ENCODE measurements around the gene SVIL. TPM values are rescaled to one million over a fixed set of nuclear protein-coding genes. Genes with fewer than 3 reads are reported as not detected.
"Not testable (repeated sequence)": the region's sequence is repeated elsewhere in the genome, so short reads cannot be mapped to it uniquely, and the experiment has no call there.

SVIL gene
- total and polyA plus RNA-seq, 9 donors = 129 to 229 (median 173) TPM

GRCh38 chr10:29590915-29591650 is 43.7 kb downstream of the SVIL start:
- no peak overlapping the region for H3K4me3 ChIP-seq (ENCODE audit: low read length)

GRCh38 chr10:29588629-29589421 is 45.9 kb downstream of the SVIL start:
- Histone ChIP-seq H3K9me3 (replicated peaks; ENCODE audit: control insufficient read depth, low read depth, low read length) (no peaks in the 10 kb centered on the region), H3K36me3 (ENCODE audit: control insufficient read depth, insufficient read depth, low read length) (peaks cover 12% of the 10 kb centered on the region), H3K27ac (ENCODE audit: low read length) (peak overlapping the region; percentile 37), H3K4me1 (ENCODE audit: control insufficient read depth, insufficient read depth, low read length) (peaks cover 42% of the 10 kb centered on the region), H3K4me3 (ENCODE audit: low read length) (no peak overlapping the region), H3K27me3 (ENCODE audit: control insufficient read depth, insufficient read depth, low read length) (no peaks in the 10 kb centered on the region)
- WGBS (ENCODE audit: insufficient coverage) = 68% methylated on average over 3 of the region's 14 CpGs
- DNase-seq = no peak

More at GRCh38 chr10:29590915-29591650, 43.7 kb downstream of the SVIL start:
- peaks cover 24% of the 10 kb centered on the region for H3K4me1 ChIP-seq (ENCODE audit: control insufficient read depth, insufficient read depth, low read length)
- peaks cover 14% of the 10 kb centered on the region for H3K36me3 ChIP-seq (ENCODE audit: control insufficient read depth, insufficient read depth, low read length)
- H3K27ac ChIP-seq (ENCODE audit: low read length) = no peak overlapping the region
- DNase-seq = no peak
- no peaks in the 10 kb centered on the region for H3K9me3 ChIP-seq (replicated peaks; ENCODE audit: control insufficient read depth, low read depth, low read length)
- H3K27me3 ChIP-seq (ENCODE audit: control insufficient read depth, insufficient read depth, low read length) = no peaks in the 10 kb centered on the region
- WGBS (ENCODE audit: insufficient coverage) = 100% methylated on average over 1 of the region's 2 CpGs

GRCh38 chr10:29587750-29588628 is 46.8 kb downstream of the SVIL start:
- Histone ChIP-seq H3K4me1 (ENCODE audit: control insufficient read depth, insufficient read depth, low read length) (peaks cover 50% of the 10 kb centered on the region), H3K27ac (ENCODE audit: low read length) (peak overlapping the region; percentile 37), H3K36me3 (ENCODE audit: control insufficient read depth, insufficient read depth, low read length) (peaks cover 17% of the 10 kb centered on the region)
- H3K27me3 ChIP-seq (ENCODE audit: control insufficient read depth, insufficient read depth, low read length); H3K4me3 ChIP-seq (ENCODE audit: low read length); H3K9me3 ChIP-seq (replicated peaks; ENCODE audit: control insufficient read depth, low read depth, low read length); DNase-seq: not testable (repeated sequence)
- 70% methylated on average over 2 of the region's 19 CpGs for WGBS (ENCODE audit: insufficient coverage)

GRCh38 chr10:29587102-29587749 is 47.5 kb downstream of the SVIL start:
- Histone ChIP-seq H3K4me1 (ENCODE audit: control insufficient read depth, insufficient read depth, low read length) (peaks cover 50% of the 10 kb centered on the region), H3K27ac (ENCODE audit: low read length) (peak overlapping the region; percentile 47), H3K36me3 (ENCODE audit: control insufficient read depth, insufficient read depth, low read length) (peaks cover 17% of the 10 kb centered on the region)
- H3K9me3 ChIP-seq (replicated peaks; ENCODE audit: control insufficient read depth, low read depth, low read length); H3K27me3 ChIP-seq (ENCODE audit: control insufficient read depth, insufficient read depth, low read length); H3K4me3 ChIP-seq (ENCODE audit: low read length): not testable (repeated sequence)
- peak; percentile 45 for DNase-seq
- WGBS (ENCODE audit: insufficient coverage) = 43% methylated on average over 5 of the region's 15 CpGs

- Histone ChIP-seq H3K27me3 (ENCODE audit: control insufficient read depth, insufficient read depth, low read length) (no peaks in the 10 kb centered on the region), H3K27ac (ENCODE audit: low read length) (peak overlapping the region; percentile 57), H3K9me3 (replicated peaks; ENCODE audit: control insufficient read depth, low read depth, low read length) (no peaks in the 10 kb centered on the region), H3K36me3 (ENCODE audit: control insufficient read depth, insufficient read depth, low read length) (peaks cover 17% of the 10 kb centered on the region), H3K4me3 (ENCODE audit: low read length) (no peak overlapping the region), H3K4me1 (ENCODE audit: control insufficient read depth, insufficient read depth, low read length) (peaks cover 50% of the 10 kb centered on the region)
- DNase-seq = no peak
- no CpG with 5 or more reads among the region's 4 CpGs for WGBS (ENCODE audit: insufficient coverage)
Measured at GRCh38 chr10:29586509-29586908, 48.3 kb downstream of the SVIL start.

GRCh38 chr10:29585488-29585976 is 49.2 kb downstream of the SVIL start:
- no peaks in the 10 kb centered on the region for H3K9me3 ChIP-seq (replicated peaks; ENCODE audit: control insufficient read depth, low read depth, low read length)
- 2% methylated on average over 10 of the region's 18 CpGs for WGBS (ENCODE audit: insufficient coverage)
- H3K36me3 ChIP-seq (ENCODE audit: control insufficient read depth, insufficient read depth, low read length) = peaks cover 19% of the 10 kb centered on the region
- peak; percentile 90 for DNase-seq
- H3K4me1 ChIP-seq (ENCODE audit: control insufficient read depth, insufficient read depth, low read length) = peaks cover 50% of the 10 kb centered on the region
- peak overlapping the region; percentile 76 for H3K27ac ChIP-seq (ENCODE audit: low read length)
- H3K27me3 ChIP-seq (ENCODE audit: control insufficient read depth, insufficient read depth, low read length) = no peaks in the 10 kb centered on the region
- no peak overlapping the region for H3K4me3 ChIP-seq (ENCODE audit: low read length)

GRCh38 chr10:29584436-29584835 is 50.3 kb downstream of the SVIL start:
- Histone ChIP-seq H3K36me3 (ENCODE audit: control insufficient read depth, insufficient read depth, low read length) (peaks cover 25% of the 10 kb centered on the region), H3K9me3 (replicated peaks; ENCODE audit: control insufficient read depth, low read depth, low read length) (no peaks in the 10 kb centered on the region), H3K4me1 (ENCODE audit: control insufficient read depth, insufficient read depth, low read length) (peaks cover 45% of the 10 kb centered on the region), H3K27ac (ENCODE audit: low read length) (no peak overlapping the region), H3K27me3 (ENCODE audit: control insufficient read depth, insufficient read depth, low read length) (no peaks in the 10 kb centered on the region), H3K4me3 (ENCODE audit: low read length) (no peak overlapping the region)
- 96% methylated on average over 10 of the region's 14 CpGs for WGBS (ENCODE audit: insufficient coverage)
- no peak for DNase-seq

- H3K27me3 ChIP-seq (ENCODE audit: control insufficient read depth, insufficient read depth, low read length) = no peaks in the 10 kb centered on the region
- peaks cover 22% of the 10 kb centered on the region for H3K36me3 ChIP-seq (ENCODE audit: control insufficient read depth, insufficient read depth, low read length)
- 60% methylated on average over 2 of the region's 9 CpGs for WGBS (ENCODE audit: insufficient coverage)
- no peaks in the 10 kb centered on the region for H3K9me3 ChIP-seq (replicated peaks; ENCODE audit: control insufficient read depth, low read depth, low read length)
- no peak overlapping the region for H3K27ac ChIP-seq (ENCODE audit: low read length)
- DNase-seq = no peak
- H3K4me1 ChIP-seq (ENCODE audit: control insufficient read depth, insufficient read depth, low read length) = peaks cover 37% of the 10 kb centered on the region
- H3K4me3 ChIP-seq (ENCODE audit: low read length) = no peak overlapping the region
Measured at GRCh38 chr10:29583674-29584073, 51.1 kb downstream of the SVIL start.

- not testable (repeated sequence) for H3K9me3 ChIP-seq (replicated peaks; ENCODE audit: control insufficient read depth, low read depth, low read length); DNase-seq; H3K4me3 ChIP-seq (ENCODE audit: low read length); H3K27ac ChIP-seq (ENCODE audit: low read length); H3K27me3 ChIP-seq (ENCODE audit: control insufficient read depth, insufficient read depth, low read length)
- 63% methylated on average over 2 of the region's 5 CpGs for WGBS (ENCODE audit: insufficient coverage)
- Histone ChIP-seq H3K36me3 (ENCODE audit: control insufficient read depth, insufficient read depth, low read length) (peaks cover 22% of the 10 kb centered on the region), H3K4me1 (ENCODE audit: control insufficient read depth, insufficient read depth, low read length) (peaks cover 33% of the 10 kb centered on the region)
Measured at GRCh38 chr10:29582769-29583168, 52.0 kb downstream of the SVIL start.

Measured in muscle of leg (tissue), 11 donors.